ENCODE data around the gene EFCAB8.
"Not testable (repeated sequence)": the region's sequence is repeated elsewhere in the genome, so short reads cannot be mapped to it uniquely, and the experiment has no call there.

Gene EFCAB8

GRCh38 chr20:32974204-32975064, 115.7 kb downstream of the EFCAB8 start:
- peak in 1 of 2 donors; percentile 16 for DNase-seq

- DNase-seq = not testable (repeated sequence)
These were observed 116.4 kb downstream of the EFCAB8 start for GRCh38 chr20:32975121-32975520.

- DNase-seq = no peak
These were observed 117.3 kb downstream of the EFCAB8 start for GRCh38 chr20:32975698-32976674.

- no peak for DNase-seq
These were observed 118.0 kb downstream of the EFCAB8 start for GRCh38 chr20:32976746-32977145.

GRCh38 chr20:32977281-32978008, 118.7 kb downstream of the EFCAB8 start:
- DNase-seq = no peak

- DNase-seq = no peak
These were observed 119.2 kb downstream of the EFCAB8 start for GRCh38 chr20:32978009-32978335.

- no peak for DNase-seq
These were observed 120.7 kb downstream of the EFCAB8 start for GRCh38 chr20:32979201-32979998.

GRCh38 chr20:32980131-32980941, 121.6 kb downstream of the EFCAB8 start:
- DNase-seq = no peak

GRCh38 chr20:32980990-32981389, 122.3 kb downstream of the EFCAB8 start:
- DNase-seq = no peak

- DNase-seq = no peak
These were observed 124.1 kb downstream of the EFCAB8 start for GRCh38 chr20:32982617-32983458.

- no peak for DNase-seq
These were observed 124.9 kb downstream of the EFCAB8 start for GRCh38 chr20:32983459-32984112.

GRCh38 chr20:32984196-32984595, 125.5 kb downstream of the EFCAB8 start:
- DNase-seq = no peak

- DNase-seq = no peak
These were observed 126.1 kb downstream of the EFCAB8 start for GRCh38 chr20:32984631-32985354.

- no peak for DNase-seq
These were observed 126.9 kb downstream of the EFCAB8 start for GRCh38 chr20:32985596-32985995.

- DNase-seq = no peak
These were observed 127.7 kb downstream of the EFCAB8 start for GRCh38 chr20:32986331-32986966.

- DNase-seq = no peak
These were observed 128.5 kb downstream of the EFCAB8 start for GRCh38 chr20:32987044-32987825.

- no peak for DNase-seq
These were observed 129.3 kb downstream of the EFCAB8 start for GRCh38 chr20:32988008-32988407.

All from stimulated activated CD4-positive, alpha-beta T cell treated with anti-CD3 and anti-CD28 coated beads, Interleukin-2, amount 100 ng/mL, for 24 hours (primary cell).